Panc1 (cell line): ENCODE measurements around the gene HMMR. TPM values are rescaled to one million over a fixed set of nuclear protein-coding genes. Genes with fewer than 3 reads are reported as not detected.

Experiments used
- ATAC-seq: fragments of 200-7000 bp; cut with Tn5 transposase; 2 replicates; pipeline ENCODE4 v1.9.1; 2020; ENCODE audit warnings: mild to moderate bottlenecking, moderate library complexity
- BruUV-seq: library from RNA; stranded (reverse); fragments of 400-500 nt; replicated peaks from 2 replicates; lab custom pipeline; 2021; lab: Mats Ljungman, UMichigan
- CTCF ChIA-PET: fragments of 300-600 bp; sonication (Branson Sonifier 250); formaldehyde crosslinking; loops from one replicate; lab custom pipeline; 2022; ENCODE audit warnings: antibody characterized with exemption; lab: Charles Lee
- POLR2A ChIA-PET: fragments of 300-600 bp; sonication (Branson Sonifier 250); formaldehyde crosslinking; loops from one replicate; lab custom pipeline; 2022; ENCODE audit warnings: antibody characterized with exemption; lab: Charles Lee
- DNase-seq: peaks from one replicate; pipeline ENCODE4 v3.0.0-alpha.2; 2010; ENCODE audit warnings: low read depth, low spot score
- H3K27ac ChIP-seq: 2 replicates; pipeline ENCODE4 v1.5.1; 2011; ENCODE audit warnings: mild to moderate bottlenecking, low read length, inconsistent platforms
- H3K27me3 ChIP-seq: fragments of 200-500 bp; sonication (Bioruptor generic); 2 replicates; pipeline ENCODE4 v1.6.0; 2014; ENCODE audit warnings: low read length, inconsistent platforms; ENCODE audit not compliant: control insufficient read depth, insufficient read depth
- H3K36me3 ChIP-seq: fragments of 200-500 bp; sonication (Bioruptor generic); 2 replicates; pipeline ENCODE4 v1.5.1; 2014; ENCODE audit warnings: inconsistent platforms, mild to moderate bottlenecking, low read length, moderate library complexity; ENCODE audit not compliant: control insufficient read depth, insufficient read depth
- H3K4me1 ChIP-seq: 2 replicates; pipeline ENCODE4 v1.5.1; 2011; ENCODE audit warnings: inconsistent platforms, mild to moderate bottlenecking, low read length, moderate library complexity; ENCODE audit not compliant: control insufficient read depth, insufficient read depth
- H3K4me3 ChIP-seq, 2 experiments: 2 replicates each; pipeline ENCODE4 v1.5.1; 2011 to 2012; ENCODE audit warnings: low read depth in 2 of 2, low read length in 2 of 2, mild to moderate bottlenecking in 2 of 2, inconsistent platforms in 1 of 2, moderate library complexity in 1 of 2
- H3K9me3 ChIP-seq: fragments of 200-500 bp; sonication (Bioruptor generic); 2 replicates; pipeline ENCODE4 v1.5.1; 2014; ENCODE audit warnings: low read depth, mild to moderate bottlenecking, inconsistent platforms, low read length, moderate library complexity; ENCODE audit not compliant: control insufficient read depth, insufficient read depth
- CTCF ChIP-seq: fragments of 450-650 bp; IDR thresholded peaks from 2 replicates; pipeline ENCODE4 v1.5.1; 2017; ENCODE audit warnings: mild to moderate bottlenecking
- POLR2AphosphoS5 ChIP-seq: IDR thresholded peaks from 2 replicates; pipeline ENCODE4 v1.6.1; 2012; ENCODE audit warnings: mild to moderate bottlenecking, low read depth, low read length, moderate library complexity
- REST ChIP-seq, 2 experiments: IDR thresholded peaks; 2 replicates each; pipeline ENCODE4 v1.6.1; 2011 to 2012; ENCODE audit warnings: low read depth in 2 of 2, control low read depth in 1 of 2, low read length in 1 of 2, mild to moderate bottlenecking in 1 of 2, moderate library complexity in 1 of 2; ENCODE audit not compliant: insufficient read depth in 1 of 2
- SIN3A ChIP-seq: IDR thresholded peaks from 2 replicates; pipeline ENCODE4 v1.6.1; 2012; ENCODE audit warnings: low read depth, mild to moderate bottlenecking, low read length, moderate library complexity, borderline replicate concordance; ENCODE audit not compliant: insufficient read depth
- TCF7L2 ChIP-seq: IDR thresholded peaks from 2 replicates; pipeline ENCODE4 v1.6.1; 2011; ENCODE audit warnings: mild to moderate bottlenecking, low read depth, low read length, inconsistent platforms
- in situ Hi-C: cut with HindIII; loops from 2 replicates; pipeline ENCODE4 v1.10.0; 2016; ENCODE audit warnings: low sequenced_read_pairs, low pct_unique_long_range_greater_than_20kb
- intact Hi-C: fragments of 100-400 bp; cut with micrococcal nuclease; formaldehyde crosslinking; loops from one replicate; pipeline ENCODE4 v1.10.0; 2022; ENCODE audit not compliant: unreplicated experiment
- total RNA-seq: library from RNA; stranded (reverse); gene quantifications from one replicate; pipeline ENCODE4 v1.2.1, GENCODE V29; 2021; ENCODE audit not compliant: unreplicated experiment

HMMR gene
- total RNA-seq, 1 experiment from 2014 or later: 42.5 TPM

- POLR2A ChIA-PET: interaction anchor here (0.6 to 2.8 kb wide), 8 partner anchors 15 to 52 kb away, joined by 4 to 24 read pairs (median 8); partner anchors contain the start of gene MAT2B
Measured at GRCh38 chr5:163459819-163460561, 442 bp upstream of the HMMR start, which contains the start of gene NUDCD2. TSS of gene NUDCD2 (minus strand) at chr5:163460102. CDS start at chr5:163460050, 52 bp downstream.

GRCh38 chr5:163463063-163463435 lies 2.6 kb downstream of the HMMR start:
- H3K27ac ChIP-seq: peak overlapping the region; percentile 99
- H3K4me3 ChIP-seq: no peak overlapping the region
- no peaks in the 10 kb centered on the region for H3K27me3 ChIP-seq
- intact Hi-C loops: no loop called here
- no TSS peak for BruUV-seq
- CTCF ChIA-PET: no interaction called here
- POLR2A ChIA-PET: no interaction called here
- H3K36me3 ChIP-seq: peaks cover 25% of the 10 kb centered on the region
- H3K9me3 ChIP-seq: no peaks in the 10 kb centered on the region
- H3K4me1 ChIP-seq: peaks cover 13% of the 10 kb centered on the region; the same call in 1 of the 2 replicates
- DNase-seq (no peak), ATAC-seq (no peak)
- in situ Hi-C loops: no loop called here
- no peak for TF ChIP-seq POLR2AphosphoS5
- TF ChIP-seq SIN3A: no peak
- TF ChIP-seq CTCF: no peak
- no peak for TF ChIP-seq REST (IDR thresholded peaks at IDR 0.05; ENCODE audit: insufficient read depth in 1 of 2, low read depth in 2 of 2, low read length in 1 of 2)

More at GRCh38 chr5:163459819-163460561, 442 bp upstream of the HMMR start, which contains the start of gene NUDCD2:
- Histone ChIP-seq H3K36me3 (peaks cover 22% of the 10 kb centered on the region), H3K4me1 (peaks cover 19% of the 10 kb centered on the region; the same call in 1 of the 2 replicates), H3K9me3 (no peaks in the 10 kb centered on the region), H3K27me3 (no peaks in the 10 kb centered on the region), H3K4me3 (peak within 1 kb of the TSS; percentile 88 to 98), H3K27ac (peak within 1 kb of the TSS; percentile 99)
- ATAC-seq (peak; percentile 92), DNase-seq (peak; percentile 98)
- intact Hi-C loops (no loop called here), in situ Hi-C loops (no loop called here)
- no peak for TF ChIP-seq REST (IDR thresholded peaks at IDR 0.05; ENCODE audit: insufficient read depth in 1 of 2, low read depth in 2 of 2, low read length in 1 of 2)
- peak; percentile 48 for TF ChIP-seq CTCF
- peak; percentile 85 for TF ChIP-seq TCF7L2
- 0 out of 2 replicates have a peak, but pooled peaks have one; percentile 35 for TF ChIP-seq SIN3A
- peak; percentile 91 for TF ChIP-seq POLR2AphosphoS5
- no TSS peak for BruUV-seq
- CTCF ChIA-PET: no interaction called here
